ENCODE measurements around the gene EFNA5. TPM values are rescaled to one million over a fixed set of nuclear protein-coding genes. Genes with fewer than 3 reads are reported as not detected.

Gene EFNA5
- total and polyA plus RNA-seq, 2 of the 8 experiments (the other 6 are each of a cell fraction or from before 2014, with no cell fraction given) = 9.6 to 21.8 TPM

DNA sequence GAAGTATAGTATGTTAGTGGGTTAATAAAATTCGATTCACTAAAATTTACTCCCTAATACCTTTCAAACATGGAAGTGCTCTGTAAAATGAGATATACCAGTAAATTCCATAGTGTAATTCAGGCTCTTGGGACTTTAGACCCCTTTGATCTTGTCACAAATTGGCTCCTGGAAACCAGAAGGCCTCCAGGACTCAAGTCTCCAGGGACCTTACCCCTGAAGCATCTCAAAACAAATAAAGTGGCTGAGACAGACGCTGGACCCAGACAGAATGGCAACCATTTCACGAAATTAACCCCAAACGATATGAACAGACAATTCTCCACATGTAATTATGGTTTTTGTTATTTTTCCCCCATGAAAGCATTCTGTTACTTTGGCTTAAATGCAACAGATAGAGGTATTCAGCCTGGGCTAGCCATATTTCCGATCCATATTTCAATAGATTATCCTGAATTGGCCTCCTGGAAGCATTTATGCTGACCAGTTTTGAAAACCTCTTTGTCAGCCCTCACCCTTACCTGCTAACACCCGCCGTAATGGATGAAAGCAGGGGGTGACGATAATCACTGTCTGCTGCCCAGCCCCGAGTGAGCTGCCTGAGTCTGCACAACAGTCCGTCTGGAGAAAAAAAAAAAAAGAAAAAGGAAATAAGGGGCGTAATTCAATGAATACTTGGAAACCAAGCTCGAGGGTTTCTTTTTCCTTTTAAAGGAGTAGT, 34.1 kb upstream of the EFNA5 start:
- Histone ChIP-seq H3K9ac (replicated peaks in 1 of 4; ENCODE audit: extremely low read depth in 1 of 4, low read depth in 3 of 4, low read length in 3 of 4) (no peak overlapping the region), H4K20me1 (replicated peaks in 1 of 2; ENCODE audit: control insufficient read depth in 1 of 2, insufficient read depth in 2 of 2, low read length in 2 of 2) (no peaks in the 10 kb centered on the region), H3K4me1 (replicated peaks in 1 of 4; ENCODE audit: control insufficient read depth in 3 of 4, insufficient read depth in 4 of 4, low read length in 3 of 4) (peaks cover 0 to 4% (median 1%) of the 10 kb centered on the region in 4 experiments; a peak in 2 of 7 replicates), H3K27ac (ENCODE audit: low read depth, low read length) (no peak overlapping the region), H3K4me2 (ENCODE audit: insufficient read depth in 1 of 2, low read depth in 2 of 2, low read length in 2 of 2) (peak overlapping the region in 1 of 2 experiments; percentile 15; a peak in 1 of 4 replicates), H2BK120ac (replicated peaks; ENCODE audit: low read depth, low read length) (no peak overlapping the region), H3K4me3 (ENCODE audit: extremely low read depth in 1 of 4, insufficient read depth in 2 of 4, low read depth in 3 of 4, low read length in 4 of 4) (no peak overlapping the region), H3K4ac (replicated peaks; ENCODE audit: insufficient read length, low read depth, low read length) (no peak overlapping the region), H2BK12ac (ENCODE audit: low read depth, low read length) (no peak overlapping the region), H3K23ac (ENCODE audit: insufficient read length) (no peak overlapping the region), H4K5ac (ENCODE audit: insufficient read length, low read depth, low read length) (no peak overlapping the region), H3K9me3 (ENCODE audit: insufficient read depth in 2 of 2, low read depth in 1 of 2, low read length in 1 of 2) (peaks cover 3 to 5% of the 10 kb centered on the region in 2 experiments; a peak in 1 of 4 replicates), H2BK15ac (ENCODE audit: low read length) (no peak overlapping the region), H4K8ac (ENCODE audit: extremely low read depth, insufficient read depth, low read length) (no peak overlapping the region), H4K91ac (replicated peaks; ENCODE audit: insufficient read length, low read length) (no peak overlapping the region), H3K56ac (replicated peaks; ENCODE audit: insufficient read length, low read depth, low read length) (no peak overlapping the region), H3K27me3 (replicated peaks in 1 of 4; ENCODE audit: control insufficient read depth in 3 of 4, extremely low read depth in 1 of 4, insufficient read depth in 3 of 4, low read length in 3 of 4) (no peaks in the 10 kb centered on the region), H3K14ac (ENCODE audit: insufficient read length) (no peak overlapping the region), H2AK5ac (ENCODE audit: low read depth, low read length) (no peak overlapping the region), H2BK20ac (ENCODE audit: low read length) (0 out of 2 replicates have a peak overlapping the region, but pooled peaks have one; percentile 19), H2BK5ac (ENCODE audit: low read depth, low read length) (no peak overlapping the region), H3K79me1 (ENCODE audit: low read depth, low read length) (no peaks in the 10 kb centered on the region), H3K36me3 (ENCODE audit: control insufficient read depth in 2 of 4, insufficient read depth in 4 of 4, low read length in 3 of 4) (no peaks in the 10 kb centered on the region), H3K23me2 (ENCODE audit: low read depth, low read length) (no peaks in the 10 kb centered on the region), H3K79me2 (ENCODE audit: control insufficient read depth in 1 of 2, insufficient read depth in 2 of 2, low read length in 2 of 2) (no peaks in the 10 kb centered on the region), H2AFZ (ENCODE audit: low read length) (no peak overlapping the region), H3K18ac (ENCODE audit: extremely low read depth, low read length) (no peak overlapping the region; the same call in 1 of the 2 replicates)
- FAIRE-seq = no peak
- no peak for DNase-seq (ENCODE audit: low read depth in 1 of 2, low spot score in 2 of 2)
- WGBS, 2 experiments (ENCODE audit: extremely low coverage in 1 of 2, insufficient coverage in 1 of 2, insufficient read length in 1 of 2, insufficient replicate concordance in 2 of 2, low coverage in 1 of 2, low lambda C conversion rate in 2 of 2, missing lambda C conversion rate in 1 of 2) = 75% methylated on average over 11 of the region's 12 CpGs; no CpG with 5 or more reads in 1 of the 2 experiments
- ChIA-PET CTCF (ENCODE audit: partially characterized antibody) (no interaction called here), POLR2A (ENCODE audit: partially characterized antibody) (no interaction called here)
- no peak for TF ChIP-seq CTCF (IDR thresholded peaks at IDR 0.05; ENCODE audit: control extremely low read depth in 1 of 3, insufficient read depth in 1 of 3, low read depth in 1 of 3, low read length in 3 of 3)
- TF ChIP-seq RBBP5 (IDR thresholded peaks at IDR 0.05; ENCODE audit: borderline replicate concordance, low read depth, low read length) = no peak
- TF ChIP-seq BCL11A (IDR thresholded peaks at IDR 0.05; ENCODE audit: low read depth in 2 of 2, low read length in 2 of 2) = no peak
- TF ChIP-seq RXRA (IDR thresholded peaks at IDR 0.05; ENCODE audit: insufficient read depth, low read depth, low read length) = no peak
- no peak for TF ChIP-seq CBX5 (IDR thresholded peaks at IDR 0.05; ENCODE audit: low read depth, low read length)
- no peak for TF ChIP-seq MAFK (IDR thresholded peaks at IDR 0.05; ENCODE audit: low read depth, low read length)
- TF ChIP-seq POLR2AphosphoS5 (IDR thresholded peaks at IDR 0.05; ENCODE audit: low read depth, low read length) = no peak
- no peak for TF ChIP-seq YY1 (IDR thresholded peaks at IDR 0.05; ENCODE audit: low read depth, low read length)
- no peak for TF ChIP-seq JUND (IDR thresholded peaks at IDR 0.05; ENCODE audit: low read length)
- no peak for TF ChIP-seq KDM5A (IDR thresholded peaks at IDR 0.05; ENCODE audit: low read length)
- TF ChIP-seq SIRT6 (IDR thresholded peaks at IDR 0.05; ENCODE audit: low read length) = no peak

Data from H1 (cell line).